HuH-7.5 (cell line): ENCODE results near the gene ZIC3.
A peak's percentile ranks its signal among the peaks of the same experiment; 100 is the strongest.
"Not testable (repeated sequence)": the region's sequence is repeated elsewhere in the genome, so short reads cannot be mapped to it uniquely, and the experiment has no call there.

ENCODE experiments used
- DNase-seq: peaks from one replicate; pipeline ENCODE4 v3.0.0; 2011; ENCODE audit warnings: low spot score

The ZIC3 gene

DNA sequence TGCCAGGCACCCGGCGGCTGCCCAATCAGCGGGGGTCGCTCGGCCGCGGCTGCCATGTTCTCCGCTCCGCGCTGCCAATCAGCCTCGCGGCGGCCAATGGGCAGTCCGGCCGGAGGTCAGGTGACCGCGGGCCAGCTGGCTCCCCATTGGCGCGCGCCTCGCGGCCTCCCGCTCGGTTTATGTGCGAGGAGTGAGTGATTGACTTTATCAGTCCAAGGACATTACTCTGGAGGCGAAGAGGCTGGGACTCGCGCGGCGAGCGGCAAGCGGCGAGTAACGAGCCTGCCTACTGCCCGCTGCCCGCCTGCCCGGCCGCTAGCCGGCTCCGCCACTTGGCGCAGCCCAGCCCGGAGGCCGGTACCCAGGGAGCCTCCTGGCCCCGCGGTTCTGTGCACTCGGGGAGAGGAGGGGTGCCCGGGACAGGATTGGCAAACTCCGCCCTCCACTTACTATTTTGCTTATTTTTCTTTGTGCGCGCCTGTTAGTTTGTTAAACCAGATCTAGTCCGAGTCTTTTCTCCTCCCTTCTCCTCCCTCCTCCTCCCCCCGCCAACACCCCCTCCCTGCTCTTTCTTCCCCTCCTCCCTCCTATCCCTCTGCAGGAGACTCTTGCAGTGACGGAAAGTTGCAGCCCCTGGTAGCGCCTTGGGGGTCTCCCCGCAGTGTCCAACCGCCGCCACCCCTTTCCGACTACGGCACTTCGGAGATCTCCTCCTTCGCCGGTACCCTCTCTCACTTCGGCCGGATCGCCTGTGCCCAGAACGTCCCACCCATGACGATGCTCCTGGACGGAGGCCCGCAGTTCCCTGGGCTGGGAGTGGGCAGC lies at the start of gene ZIC3:
Gene ZIC3, plus strand, starts transcription at position 207 of the 825 bp plus-strand sequence. Its CDS starts 565 bp downstream, at position 772.
- DNase-seq: peak; percentile 22

DNA sequence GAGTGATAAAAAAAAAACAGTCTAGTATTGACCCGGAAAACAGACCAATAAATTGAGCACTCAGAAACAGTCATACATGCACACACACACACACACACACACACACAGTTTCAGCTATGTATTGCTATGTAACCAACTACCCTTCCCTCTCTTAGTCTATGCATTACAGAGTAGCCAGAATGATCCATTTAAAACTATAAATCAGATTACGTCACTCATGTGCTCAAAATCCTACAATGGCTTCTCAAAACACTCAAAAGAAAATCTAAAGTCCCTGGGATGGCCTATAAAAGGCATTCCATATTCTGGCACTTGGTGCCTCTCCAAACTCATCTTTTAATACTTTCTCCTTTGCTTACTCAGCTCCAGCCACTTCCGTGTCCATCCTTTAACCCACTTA lies 46.5 kb upstream of the ZIC3 start:
- DNase-seq: no peak

DNA sequence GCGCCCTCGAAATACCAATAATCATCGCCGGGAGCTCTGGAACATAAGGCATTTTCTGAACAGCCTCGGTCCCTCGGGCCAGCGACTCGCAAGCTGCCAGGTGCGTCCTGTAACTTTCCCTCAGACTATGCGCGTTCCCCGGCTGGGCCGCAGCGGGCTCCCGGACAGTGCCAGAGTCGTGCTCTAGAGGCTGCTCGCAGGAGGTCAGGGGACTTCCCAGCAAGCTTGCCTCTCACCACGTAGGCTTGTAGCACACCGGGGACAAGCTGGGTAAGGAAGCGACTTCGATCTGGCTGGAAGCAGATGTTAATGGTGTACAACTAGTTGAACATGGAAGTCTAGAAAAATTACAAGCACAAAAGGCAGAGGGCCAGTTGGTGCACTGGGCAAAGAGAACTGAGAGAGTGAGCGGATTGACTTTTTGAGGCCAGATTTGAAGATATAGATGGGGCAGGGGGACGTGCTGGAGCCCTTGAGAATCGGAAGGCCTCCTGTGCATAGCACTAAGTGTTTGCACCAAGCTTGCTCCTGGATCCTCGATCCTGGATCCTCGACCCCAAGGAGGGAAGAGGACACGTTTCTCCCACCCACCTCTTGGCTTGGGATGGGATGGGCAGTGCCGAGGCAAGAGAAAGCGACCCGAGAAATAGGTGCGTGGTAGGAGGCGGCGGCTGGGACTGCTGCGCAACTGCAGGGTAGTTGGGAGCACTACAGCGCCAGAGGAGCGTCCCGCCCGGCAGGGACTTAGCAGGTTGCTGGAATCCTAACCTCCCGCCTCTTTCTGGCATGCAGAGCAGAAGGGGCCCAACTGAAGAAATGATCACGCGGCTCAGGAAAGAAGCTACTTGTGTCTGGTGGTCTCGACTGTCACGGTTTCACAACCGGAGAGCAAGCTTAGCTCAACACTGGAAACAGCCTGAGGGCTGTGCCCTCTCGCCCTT lies 19.9 kb upstream of the ZIC3 start:
- no peak for DNase-seq

DNA sequence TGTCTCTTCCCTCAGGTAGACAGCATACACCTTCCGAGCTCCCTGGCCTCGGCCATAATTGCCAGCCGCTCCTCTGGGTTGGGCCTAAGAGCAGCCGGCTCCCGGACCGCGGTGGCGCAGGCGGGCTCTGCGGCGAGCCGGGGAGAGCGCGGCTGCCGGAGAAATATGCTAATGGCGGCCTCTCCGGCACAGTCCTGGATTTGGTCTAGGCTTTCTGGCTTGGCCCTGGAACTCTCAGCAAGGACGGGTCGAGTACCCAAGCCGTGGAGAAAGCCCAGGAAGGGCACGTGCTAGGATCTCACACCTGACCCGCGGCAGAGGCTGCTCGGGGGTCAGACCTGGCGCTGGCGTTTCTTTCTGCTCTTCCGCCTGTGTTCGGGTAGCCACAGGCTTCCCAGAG lies 18.6 kb upstream of the ZIC3 start:
- no peak for DNase-seq

DNA sequence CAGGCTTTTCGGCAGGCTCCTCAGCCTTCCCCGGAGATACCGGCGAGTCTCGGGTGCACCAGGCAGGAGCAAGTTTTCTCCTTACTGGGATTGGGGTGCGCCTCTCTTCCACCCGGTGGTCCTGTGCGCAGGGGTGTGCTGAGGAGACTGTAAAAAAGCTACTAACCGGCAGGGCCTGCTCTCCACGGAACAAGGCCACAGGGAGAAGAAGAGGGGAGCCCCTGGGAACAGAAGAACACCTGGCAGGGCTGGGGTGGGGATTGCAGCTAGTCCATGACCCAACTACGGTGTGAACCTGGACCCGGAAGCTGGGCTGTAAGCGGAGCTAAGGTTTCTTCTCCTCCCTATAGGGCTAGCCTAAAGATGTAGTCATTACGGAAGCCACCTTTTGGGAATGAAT lies 17.7 kb upstream of the ZIC3 start:
- no peak for DNase-seq

DNA sequence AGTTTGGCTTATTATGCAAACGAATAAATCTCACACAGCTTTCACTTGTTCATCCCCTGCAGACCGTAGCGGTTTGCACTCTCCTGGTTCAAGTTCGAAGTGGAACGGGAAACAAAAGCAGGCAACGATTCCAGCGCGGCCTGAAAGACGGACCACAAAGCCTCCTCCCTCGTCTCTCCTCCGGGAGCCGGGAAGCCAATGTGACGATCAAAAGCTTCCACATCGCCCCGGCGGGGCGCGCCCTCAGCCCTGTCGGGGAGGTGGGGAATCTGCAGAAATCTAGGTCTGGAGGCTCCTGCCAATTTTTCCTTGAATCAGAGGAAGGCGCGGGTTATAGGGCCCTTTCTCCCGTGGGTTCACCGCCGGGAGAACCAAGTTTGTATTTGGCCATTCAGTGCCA lies 16.9 kb upstream of the ZIC3 start:
- DNase-seq: no peak

DNA sequence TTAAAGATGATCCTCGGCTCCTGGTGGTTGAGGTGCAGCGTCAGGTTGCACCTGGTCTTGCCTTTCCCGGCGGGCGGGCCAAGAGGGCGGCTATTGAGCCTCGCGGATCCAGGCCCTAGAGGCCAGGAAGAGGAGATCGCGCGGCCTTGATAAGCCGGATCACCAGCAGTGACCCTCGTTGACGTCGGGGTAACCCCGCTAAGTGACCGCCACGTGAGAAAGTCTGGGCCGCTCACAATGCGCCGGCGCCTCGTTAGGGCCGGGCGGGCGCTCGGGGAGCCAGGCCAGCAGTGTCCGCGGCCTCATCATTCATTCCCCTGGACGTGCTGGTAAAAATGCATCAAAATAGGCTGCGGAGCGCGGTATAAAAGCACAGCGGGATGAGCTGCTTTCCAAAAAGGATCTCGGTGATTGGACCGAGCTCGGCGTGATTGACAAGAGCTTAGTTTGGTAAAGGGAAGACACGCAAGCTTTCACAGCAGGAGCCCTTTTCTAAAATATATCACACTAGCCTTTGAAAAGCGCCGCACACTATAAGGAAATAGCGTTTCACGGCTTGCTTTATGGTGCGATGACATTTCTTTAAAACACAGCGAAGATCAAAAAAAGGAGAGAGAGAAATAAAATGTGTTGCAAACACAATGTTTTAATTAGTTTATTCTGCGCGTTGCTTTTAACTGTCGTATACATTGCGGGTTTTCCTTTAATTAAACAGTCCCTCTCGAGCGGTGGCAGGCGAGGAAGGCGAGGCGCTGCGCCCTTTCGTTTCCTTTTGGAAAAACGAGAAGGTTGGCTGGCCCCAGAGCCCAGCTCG lies 15.9 kb upstream of the ZIC3 start:
- DNase-seq: no peak

DNA sequence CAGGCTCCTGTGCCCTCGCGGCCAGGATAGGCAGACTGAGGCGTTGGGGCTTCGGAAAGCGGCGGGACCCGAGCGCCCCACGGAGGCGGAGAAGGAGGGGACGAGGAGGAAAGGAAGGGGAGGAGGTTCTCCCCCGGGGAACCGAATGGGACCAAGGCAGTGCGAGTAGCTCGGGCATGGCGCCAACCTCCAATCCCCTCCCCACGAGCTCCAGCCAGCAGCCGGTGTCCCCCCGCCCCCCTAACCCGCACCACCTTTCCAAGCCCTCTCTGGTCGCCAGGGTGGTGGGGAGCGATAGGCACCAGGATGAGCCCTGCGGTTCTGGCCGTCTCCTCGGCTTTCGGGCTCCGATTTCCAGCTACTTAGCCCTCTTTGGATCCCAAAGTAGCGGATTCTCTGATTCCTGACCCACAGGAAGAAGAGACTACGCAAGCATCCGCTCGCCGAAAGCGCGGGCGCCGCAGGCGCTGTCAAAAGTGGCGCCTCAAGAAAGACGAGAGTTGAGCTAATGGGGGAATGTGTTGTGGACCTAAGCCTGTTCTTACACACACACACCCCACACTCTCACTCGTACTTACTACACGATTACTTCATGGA lies 15.2 kb upstream of the ZIC3 start:
- no peak for DNase-seq

DNA sequence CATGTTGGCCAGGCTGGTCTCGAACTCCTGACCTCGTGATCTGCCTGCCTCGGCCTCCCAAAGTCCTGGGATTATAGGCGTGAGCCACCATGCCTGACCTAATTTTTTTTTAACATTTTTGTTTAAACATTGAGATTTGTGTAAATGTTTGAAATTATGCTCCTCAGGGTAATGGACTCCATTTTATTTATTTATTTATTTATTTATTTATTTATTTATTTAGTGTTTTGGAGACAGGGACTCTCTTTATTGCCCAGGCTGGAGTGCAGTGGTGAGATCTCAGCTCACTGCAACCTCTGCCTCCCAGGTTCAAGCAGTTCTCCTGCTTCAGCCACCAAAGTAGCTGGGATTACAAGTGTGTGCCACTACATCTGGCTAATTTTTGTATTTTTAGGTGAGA lies 13.8 kb upstream of the ZIC3 start:
- DNase-seq: not testable (repeated sequence)

DNA sequence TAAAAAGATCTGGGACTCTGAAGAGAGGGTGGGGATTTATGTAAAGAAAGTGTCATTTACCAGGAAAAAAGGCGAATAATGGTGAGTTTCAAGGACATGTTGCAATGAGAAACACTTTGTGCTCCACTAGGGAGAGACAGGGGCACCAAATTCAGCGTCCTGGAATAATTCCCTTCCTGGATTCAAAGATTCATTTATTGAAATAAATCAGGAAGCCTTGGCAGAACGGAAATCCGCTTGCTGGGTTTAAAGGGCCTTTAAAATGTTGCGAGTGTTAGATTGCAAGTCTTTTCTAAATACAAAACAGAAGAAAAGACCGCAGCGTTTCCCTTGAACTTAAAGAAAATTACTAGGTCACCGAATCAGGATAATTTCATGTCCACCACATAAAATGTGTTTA lies 3.8 kb upstream of the ZIC3 start:
- DNase-seq: no peak

DNA sequence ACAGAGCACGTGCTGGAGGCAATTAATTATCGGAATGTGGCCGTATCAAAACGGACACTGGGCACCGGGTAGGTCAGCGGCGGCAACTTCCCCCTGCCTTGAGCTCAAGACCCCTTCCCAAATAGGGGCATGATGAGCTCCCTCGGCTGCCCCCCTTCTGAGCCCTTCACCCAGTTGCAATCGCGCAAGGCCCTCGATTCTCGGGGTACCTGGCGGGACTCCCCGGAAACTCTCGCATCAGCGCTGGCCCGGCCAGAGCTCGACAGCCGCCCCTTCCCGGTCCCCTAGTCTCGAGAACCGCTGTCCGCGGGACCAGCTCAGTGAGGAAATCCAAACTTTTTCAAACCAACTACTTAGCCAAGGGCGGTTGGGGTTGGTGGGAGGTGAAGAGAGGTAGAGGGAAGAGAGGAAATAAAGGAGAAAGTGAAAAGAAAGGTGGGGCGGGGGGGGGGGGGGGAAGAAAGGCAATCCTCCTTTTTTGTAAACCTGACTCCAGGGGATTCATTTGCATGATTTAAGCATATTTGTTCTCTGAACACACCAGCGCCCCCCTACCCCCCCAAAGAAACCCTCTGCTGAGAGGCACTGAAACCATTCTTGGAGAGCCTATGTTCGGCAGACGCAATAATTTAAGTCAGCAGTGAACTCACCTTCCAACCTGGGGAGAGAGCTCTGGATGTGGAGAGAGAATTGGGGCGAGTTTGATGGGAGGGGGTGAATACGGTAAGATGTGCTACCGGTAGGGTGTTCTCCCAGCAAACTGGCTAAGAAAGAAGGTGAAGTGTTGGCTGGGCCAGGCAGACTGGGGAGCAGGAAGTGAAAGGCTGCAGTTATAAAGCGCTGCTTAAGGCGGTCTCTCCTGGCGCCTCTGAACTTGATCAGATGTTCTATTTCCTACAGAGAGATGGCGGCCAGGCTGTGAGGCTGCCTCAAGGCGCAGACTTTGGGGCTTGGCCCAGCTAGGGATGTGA lies 2.0 kb upstream of the ZIC3 start:
- DNase-seq: no peak

DNA sequence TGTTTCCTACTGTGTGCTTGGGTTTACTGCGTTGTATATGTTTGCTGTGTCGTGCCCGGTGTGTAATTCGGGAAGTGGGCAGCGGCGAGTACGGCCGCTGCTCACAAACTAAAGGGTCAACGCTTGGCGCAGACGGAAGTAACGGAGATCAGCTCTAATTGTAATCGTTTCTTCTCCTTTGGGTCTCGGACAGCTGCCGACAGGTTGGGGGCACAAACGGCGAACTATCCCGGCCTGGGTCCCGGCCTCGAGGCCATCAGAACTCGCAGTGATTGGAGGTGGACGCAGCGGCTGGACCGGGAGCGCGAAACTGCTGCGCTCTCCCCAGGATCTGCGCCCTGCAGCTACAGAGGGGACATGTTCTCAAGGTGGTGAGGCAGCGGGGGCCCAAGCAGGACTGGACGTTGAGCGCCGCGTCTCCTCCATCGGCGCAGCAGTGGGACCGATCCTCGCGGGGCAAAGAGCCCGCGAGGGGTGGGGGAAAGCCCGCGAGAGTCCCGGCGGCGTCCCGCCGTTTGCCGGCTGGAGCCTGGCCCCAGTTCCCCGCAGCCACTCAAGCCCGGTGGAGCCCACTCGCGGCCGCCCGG lies 516 bp upstream of the ZIC3 start:
- no peak for DNase-seq

DNA sequence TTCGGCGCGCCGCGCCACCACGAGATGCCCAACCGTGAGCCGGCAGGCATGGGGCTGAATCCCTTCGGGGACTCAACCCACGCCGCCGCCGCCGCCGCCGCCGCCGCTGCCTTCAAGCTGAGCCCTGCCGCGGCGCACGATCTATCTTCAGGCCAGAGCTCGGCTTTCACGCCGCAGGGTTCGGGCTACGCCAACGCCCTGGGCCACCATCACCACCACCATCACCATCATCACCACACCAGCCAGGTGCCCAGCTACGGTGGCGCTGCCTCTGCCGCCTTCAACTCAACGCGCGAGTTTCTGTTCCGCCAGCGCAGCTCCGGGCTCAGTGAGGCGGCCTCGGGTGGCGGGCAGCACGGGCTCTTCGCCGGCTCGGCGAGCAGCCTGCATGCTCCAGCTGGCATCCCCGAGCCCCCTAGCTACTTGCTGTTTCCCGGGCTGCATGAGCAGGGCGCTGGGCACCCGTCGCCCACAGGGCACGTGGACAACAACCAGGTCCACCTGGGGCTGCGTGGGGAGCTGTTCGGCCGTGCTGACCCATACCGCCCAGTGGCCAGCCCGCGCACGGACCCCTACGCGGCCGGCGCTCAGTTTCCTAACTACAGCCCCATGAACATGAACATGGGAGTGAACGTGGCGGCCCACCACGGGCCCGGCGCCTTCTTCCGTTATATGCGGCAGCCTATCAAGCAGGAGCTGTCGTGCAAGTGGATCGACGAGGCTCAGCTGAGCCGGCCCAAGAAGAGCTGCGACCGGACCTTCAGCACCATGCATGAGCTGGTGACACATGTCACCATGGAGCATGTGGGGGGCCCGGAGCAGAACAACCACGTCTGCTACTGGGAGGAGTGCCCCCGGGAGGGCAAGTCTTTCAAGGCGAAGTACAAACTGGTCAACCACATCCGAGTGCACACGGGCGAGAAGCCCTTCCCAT lies 1.1 kb downstream of the ZIC3 start:
- DNase-seq: no peak

DNA sequence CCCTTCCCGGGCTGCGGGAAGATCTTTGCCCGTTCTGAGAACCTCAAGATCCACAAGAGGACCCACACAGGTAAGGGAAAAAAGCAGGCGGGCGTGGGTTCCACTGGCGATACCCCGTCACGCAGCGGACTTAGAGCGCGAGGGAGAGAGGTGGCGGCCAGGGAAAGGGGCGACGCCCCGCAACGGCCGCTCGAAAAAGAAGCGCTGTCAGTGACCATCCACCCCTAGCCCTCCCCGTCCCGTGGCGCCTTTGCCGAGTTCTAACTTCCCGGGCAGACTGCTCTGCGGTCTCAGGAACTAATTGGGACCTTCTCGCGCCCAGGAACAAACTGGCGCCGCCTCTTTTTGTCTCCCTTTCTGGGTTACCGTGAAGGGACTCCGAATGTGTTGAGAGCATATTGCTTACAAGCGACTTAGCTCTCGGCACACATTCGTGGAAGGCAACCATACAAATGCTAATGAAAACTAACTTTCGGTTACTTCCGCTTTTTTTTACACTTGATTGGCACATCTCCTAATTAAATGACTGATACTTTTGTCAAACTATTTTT lies 1.8 kb downstream of the ZIC3 start:
- no peak for DNase-seq

DNA sequence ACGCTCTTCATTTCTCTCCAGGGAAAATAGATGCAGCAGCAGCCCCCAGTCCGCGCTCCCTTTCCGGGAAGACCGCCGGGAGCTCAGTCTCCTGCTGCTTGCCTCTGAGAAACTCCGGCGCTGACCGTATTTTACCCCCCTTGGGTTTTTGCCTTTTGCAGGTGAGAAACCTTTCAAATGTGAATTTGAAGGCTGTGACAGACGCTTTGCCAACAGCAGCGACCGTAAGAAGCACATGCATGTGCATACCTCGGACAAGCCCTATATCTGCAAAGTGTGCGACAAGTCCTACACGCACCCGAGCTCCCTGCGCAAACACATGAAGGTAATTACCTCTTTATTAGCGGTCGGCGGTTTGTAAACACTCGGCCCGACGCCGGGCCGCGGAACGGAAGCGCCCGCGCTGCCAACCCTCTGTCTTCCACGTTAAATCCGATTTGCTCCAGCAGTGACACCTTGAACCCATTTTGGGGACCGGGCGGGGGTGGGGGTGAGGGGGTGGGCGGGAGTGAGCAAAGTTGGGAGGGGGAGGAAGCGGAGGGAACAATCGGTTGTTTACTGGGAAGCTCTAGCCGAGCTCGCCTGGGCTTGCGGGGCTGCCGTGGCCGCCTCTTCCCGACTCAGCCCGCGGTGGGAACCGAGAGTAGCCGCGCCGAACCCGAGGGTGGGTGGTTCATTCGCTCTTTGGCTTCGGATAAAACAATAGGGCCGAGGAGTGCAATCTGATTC lies 3.0 kb downstream of the ZIC3 start:
- no peak for DNase-seq

DNA sequence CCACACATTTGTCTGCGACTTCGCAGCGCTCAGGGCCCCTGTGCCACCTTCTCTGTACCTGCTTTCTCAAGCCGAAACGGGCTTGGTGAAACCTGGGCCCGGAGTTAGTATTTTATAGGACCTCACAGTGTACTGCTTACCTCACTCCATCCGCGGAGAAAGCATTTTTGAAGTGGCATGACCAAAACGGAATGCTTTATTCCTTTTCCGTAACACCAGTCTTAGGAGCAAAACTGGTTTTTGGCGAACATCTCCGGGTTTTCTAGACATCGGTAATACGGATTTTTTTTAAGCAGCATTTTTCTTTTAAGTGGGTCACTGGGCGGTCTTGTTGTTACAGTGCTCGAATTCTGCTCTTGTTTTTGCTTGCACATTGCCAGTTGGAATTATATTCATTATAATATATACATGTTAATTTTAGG lies 3.6 kb downstream of the ZIC3 start:
- DNase-seq: no peak

DNA sequence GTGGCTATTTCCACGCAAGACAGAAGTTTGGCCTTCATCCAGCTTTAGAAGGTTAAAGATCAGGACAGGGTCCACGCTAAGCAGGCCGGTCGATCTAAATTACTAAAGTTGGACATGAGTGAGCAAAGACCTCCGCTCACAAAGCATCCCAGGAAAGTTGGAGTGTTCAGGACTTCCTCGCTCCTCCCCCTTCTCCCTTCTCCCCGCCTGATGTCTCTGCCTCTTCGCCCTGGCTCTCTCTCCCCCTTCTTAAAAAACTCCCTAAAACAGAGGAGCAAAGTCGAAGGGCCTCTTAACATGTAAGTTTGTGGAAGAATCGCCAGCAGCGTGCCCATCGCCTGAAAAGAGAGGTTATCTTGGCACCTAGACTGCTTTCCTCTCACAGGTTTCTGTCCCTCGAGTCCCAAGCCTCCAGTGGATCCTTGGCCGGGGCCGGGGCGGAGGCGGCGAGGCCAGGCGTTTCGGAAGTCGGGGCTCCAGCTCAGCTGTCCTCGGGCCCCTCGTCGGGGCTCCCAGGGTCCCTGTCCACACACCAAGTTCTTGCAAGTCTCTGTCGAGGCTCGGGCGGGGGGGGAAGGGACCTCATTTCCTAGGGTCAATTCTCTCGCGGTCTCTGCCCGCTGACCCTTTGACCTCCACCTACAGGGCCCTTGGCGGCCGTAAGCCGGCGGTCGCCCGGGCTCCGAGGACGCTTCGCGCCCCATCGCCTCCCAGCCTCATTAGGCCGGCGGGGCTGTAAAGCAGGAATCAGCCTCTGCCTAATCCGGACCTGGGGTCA lies 7.6 kb downstream of the ZIC3 start:
- DNase-seq: no peak
